HG03097 (cell line): Measurements from ENCODE around the gene PGR.
A peak's percentile ranks its signal among the peaks of the same experiment; 100 is the strongest.
"Not testable (repeated sequence)": the region's sequence is repeated elsewhere in the genome, so short reads cannot be mapped to it uniquely, and the experiment has no call there.

Source experiments
- ATAC-seq: cut with Tn5 transposase; IDR thresholded peaks from one replicate; pipeline ENCODE4 v1.9.1; 2021; ENCODE audit not compliant: unreplicated experiment, low FRiP score

The PGR gene

DNA sequence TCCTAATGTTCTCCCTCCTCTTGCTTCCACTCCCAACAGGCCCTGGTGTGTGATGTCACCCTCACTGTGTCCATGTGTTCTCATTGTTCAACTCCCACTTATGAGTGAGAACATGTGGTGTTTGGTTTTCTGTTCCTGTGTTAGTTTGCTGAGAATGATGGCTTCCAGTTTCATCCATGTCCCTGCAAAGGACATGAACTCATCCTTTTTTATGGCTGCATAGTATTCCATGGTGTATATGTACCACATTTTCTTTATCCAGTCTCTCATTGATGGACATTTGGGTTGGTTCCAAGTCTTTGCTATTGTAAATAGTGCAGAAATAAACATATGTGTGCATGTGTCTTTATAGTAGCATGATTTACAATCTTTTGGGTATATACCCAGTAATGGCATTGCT lies 115.9 kb downstream of the PGR start:
- ATAC-seq, result not testable (repeated sequence)

DNA sequence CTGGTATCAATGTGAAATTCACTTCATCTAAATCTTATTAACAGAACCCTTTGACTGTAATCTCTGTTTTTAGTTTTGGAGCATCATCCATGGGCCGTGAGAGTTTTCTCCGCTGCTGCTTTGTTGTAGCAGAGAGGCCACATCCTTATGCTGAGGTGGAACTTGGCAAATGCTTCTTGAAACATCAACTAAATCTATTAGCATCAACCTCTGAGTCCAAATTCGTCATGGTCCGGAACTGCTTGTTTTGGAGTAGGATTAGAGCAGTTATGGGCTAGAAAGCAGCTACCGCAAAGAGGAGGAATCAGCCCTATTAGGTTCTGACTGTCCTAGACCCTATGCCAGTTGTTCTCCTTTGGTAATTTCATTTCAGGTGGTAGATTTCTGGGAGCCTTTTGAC lies 117.7 kb downstream of the PGR start:
- no peak for ATAC-seq

DNA sequence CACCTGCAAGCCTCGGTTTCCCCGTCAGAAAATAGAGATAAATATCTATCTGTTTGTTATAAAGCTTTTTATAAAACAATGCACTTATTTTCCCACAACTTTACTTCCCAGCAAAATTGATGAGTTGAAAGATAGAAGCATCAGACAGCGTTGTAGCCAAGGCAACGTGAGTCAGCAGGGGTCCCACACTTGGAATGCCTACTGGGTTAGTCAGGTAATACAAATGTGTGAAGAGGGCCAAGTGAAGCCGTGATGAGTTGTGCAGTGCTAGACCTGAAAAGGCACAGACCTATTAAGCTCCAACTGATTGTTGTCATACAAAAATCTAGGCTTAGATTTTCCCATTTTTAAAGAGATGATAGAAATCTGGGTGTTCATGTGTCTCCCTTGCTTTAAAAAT lies 118.7 kb downstream of the PGR start:
- ATAC-seq, result no peak

DNA sequence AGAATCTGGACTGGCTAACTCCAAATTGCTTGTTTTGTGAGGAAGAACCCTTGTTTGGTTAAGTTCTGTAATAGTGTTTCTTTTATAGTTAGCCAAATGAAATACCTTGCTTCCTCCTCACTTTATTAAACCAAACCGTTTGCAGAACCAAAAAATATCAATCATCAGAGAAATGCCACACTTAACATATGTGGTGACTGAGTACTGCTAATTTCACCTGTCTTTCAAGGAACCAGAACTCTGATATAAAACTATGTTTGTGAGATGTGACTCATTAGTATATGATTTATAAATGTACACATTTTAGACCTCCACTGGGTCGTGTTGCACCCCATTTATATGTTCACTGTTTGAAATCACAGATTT lies 119.9 kb downstream of the PGR start:
- ATAC-seq, result no peak

DNA sequence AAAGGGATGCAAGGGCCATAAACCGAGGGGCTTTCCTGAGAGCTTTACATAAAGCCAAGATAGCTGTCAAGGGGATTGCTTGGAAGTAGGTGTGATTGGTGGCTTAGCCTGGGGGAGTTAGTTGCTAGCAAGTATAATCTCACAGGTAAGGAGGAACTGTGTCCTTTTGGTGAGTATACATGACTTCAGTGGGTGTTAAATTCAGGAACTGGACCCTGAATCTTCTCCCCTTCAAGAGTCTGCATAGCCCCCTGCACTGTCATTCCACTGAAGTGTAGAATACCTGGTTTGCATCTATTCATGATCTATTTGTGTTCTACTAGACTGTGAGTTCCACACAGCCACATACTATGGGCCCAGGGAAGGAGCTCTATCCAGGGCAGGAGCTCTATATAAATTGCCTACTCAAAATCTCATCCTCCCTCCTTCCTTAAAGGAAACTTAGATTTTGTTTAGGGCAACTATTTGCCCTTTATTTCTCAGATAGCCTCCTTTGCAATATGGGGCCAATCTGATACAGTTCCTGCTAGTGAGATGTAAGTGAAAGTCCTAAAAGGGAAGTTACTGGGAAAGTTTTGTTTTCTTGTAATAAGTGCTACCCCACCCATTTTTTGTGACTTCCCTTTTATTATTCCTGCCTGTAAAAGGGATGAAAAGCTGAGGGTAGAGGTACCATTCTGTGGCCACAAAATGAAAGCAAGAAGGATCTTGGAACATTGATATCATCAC lies 120.5 kb downstream of the PGR start:
- no peak for ATAC-seq

DNA sequence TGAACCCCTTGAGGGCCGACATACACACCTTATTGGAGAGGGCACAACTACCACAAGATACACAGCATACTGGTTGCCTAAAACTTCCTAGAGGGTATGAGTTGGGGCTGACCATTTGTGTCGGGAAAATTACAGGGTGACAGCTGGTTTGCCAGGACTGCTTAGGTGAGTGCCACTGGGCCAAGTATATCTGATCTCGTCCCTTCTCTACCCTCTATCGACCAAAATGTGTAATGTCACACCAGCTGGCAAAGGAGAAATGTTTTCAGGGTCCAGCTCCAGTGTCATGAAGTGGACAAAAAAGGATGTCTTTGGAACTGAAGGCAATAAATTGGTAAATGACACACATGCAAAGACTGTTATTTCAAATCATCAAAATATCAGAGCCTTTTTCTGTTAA lies 126.1 kb downstream of the PGR start:
- no peak for ATAC-seq

DNA sequence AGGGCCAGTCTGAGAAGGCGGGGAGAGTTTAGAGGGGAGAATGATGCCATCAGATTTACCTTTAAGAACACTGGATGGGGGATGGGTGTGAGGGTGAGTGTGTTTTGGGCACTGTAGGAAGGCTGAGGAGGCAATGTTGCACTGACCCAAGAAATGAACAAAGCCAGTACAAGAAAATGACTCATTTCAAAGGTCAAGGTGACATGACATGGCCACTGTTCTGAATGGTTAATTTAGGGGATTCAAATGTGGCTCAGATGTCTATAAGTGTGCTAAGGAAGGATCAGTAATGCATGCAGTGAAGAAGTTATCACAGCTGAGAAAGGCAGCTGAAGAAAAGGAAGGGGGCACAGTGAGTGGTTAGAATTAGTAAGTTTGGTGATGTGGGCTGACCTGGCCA lies 129.9 kb downstream of the PGR start:
- no peak for ATAC-seq

DNA sequence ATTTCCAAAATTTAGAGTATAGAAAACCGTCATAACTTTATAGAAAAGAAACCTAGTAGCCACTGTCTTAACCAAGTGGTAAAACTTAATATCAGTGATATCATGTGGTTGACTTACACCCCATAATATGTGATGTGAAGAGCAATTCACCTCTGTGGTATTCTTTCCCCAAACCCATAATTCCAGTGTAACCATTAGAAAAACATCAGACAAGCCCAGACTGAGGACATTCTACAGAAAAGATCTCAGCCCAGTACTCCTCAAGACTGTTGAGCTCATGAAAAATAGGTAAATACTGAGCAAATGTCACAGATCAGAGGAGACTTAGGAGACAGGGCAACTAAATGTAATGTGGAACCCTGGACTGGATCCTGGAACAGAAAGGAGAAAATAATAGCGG lies 134.6 kb downstream of the PGR start:
- ATAC-seq, result no peak

DNA sequence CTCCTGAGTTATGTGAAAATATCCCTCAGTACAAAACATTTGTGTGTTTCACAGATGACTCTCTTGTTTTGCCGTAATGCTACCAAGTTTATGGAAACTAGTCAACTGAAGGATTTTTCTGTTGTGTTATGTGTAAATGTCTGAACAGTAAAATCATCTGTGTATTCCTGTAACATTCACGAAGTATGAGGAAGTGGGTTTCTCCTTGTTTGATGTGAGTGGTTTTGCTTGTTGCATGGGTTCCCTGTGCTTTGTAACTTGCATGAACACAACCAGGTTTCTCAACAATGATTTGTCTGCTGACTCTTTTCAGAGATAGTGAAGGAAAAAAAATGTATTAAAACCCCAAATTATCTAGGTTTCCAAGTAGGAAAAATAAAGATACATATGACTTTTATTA lies 138.1 kb downstream of the PGR start:
- ATAC-seq, result no peak

DNA sequence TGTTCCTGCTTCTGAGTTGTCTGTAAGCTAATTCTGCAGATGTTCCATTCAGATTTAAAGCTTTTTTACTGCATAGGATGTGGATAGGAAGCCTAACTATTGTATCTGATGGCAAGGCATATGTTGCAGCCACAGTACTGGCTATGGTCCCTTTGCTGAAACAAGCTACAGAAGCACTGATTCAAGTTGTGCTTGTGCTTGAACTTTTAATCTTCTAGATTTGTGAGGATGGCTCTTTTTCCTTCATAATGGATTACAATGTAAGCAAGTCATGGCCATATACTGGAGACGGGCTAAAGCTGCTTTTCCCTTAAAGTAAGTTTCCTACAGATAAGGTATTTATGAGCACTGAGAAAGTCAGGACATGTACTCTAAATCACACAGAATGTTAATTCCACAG lies 138.7 kb downstream of the PGR start:
- no peak for ATAC-seq

DNA sequence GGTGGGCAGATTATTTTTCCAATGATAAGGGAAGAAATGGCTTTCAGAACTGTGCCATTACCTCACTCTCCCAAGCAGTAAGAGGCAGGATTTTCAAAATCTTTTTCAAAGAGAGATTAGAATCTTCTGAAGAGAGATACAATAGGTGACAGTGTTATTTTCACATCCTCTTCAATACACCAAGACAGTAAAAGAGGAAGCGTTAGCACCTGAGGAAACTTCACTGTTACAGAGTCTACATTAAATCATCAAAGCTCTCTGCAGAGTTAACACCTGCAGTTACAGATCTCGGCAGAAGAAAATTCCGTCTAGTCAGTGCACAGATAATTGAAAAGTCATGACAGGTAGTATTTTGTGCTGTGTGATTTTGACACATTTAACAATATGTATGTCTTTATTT lies 144.9 kb downstream of the PGR start:
- peak; percentile 52 for ATAC-seq

DNA sequence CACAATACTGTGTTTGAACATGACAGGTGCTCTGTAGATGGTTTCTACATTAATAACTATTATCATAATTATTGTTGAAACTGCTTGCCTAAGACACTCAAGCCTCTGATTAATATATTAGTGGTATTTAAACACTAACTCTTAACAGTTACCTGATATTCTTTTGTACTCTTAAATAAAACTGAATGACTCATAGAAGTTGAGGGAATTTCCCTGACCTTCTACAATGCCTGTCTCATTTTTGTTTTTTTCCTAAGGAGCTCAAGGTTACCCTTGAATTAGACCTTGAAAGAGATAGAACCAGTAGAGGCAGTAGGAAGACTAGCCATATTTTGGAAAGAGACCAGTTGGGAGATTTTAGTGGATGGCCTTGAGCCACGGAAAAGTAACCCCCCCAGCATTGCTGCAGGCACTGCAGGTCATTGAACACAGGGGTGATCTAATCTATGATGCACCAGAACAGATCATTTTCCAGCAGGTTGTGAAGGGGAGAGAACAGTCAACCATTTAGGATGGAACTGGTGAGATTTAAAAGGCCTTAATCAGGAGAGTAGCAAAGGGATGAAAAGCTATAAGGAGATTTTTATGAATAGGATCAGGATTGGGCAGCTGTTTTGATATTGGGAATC lies 148.3 kb downstream of the PGR start:
- ATAC-seq, result no peak

DNA sequence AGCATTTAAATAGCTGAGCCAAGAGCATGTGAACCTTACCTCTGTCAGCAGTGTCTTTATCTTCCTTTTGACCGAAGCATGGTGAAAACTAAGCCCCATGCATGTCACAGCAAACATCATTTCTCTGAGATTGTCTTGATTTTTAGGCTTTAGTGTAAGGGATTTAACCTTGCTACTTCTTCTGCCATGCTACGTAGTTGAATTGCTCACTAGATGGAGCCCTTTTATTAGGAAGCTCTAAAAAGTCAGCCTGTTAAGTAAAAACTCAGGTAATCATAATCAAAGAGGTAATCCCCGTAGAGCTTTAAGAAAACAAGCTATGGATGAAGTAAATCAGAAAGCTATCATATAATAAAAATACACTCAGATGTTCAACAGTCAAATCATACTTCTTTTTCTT lies 149.5 kb downstream of the PGR start:
- no peak for ATAC-seq
